ENCODE data around the gene PCNX3.

- no peak for TF ChIP-seq CTCF (IDR thresholded peaks at IDR 0.05)
- TF ChIP-seq POLR2AphosphoS5 (IDR thresholded peaks at IDR 0.05; ENCODE audit: low read depth, low read length): no peak; the same call in none of the 2 replicates
Measured at GRCh38 chr11:65574811-65575567, 40.6 kb upstream of the PCNX3 start.

Measured in Panc1 (cell line).